K562 (cell line): ENCODE measurements around the gene ODC1. TPM values are rescaled to one million over a fixed set of nuclear protein-coding genes. Genes with fewer than 3 reads are reported as not detected.

Source experiments
- ELF2 ChIP-seq: fragments of 250-450 bp; sonication (Bioruptor Pico); IDR thresholded peaks from 2 replicates; pipeline ENCODE4 v1.5.0; 2021; ENCODE audit warnings: mild to moderate bottlenecking
- MEIS2 ChIP-seq: fragments of 450-650 bp; IDR thresholded peaks from 2 replicates; pipeline ENCODE4 v1.6.1; 2014; ENCODE audit warnings: mild to moderate bottlenecking; ENCODE audit not compliant: partially characterized antibody
- NFXL1 ChIP-seq: fragments of 450-650 bp; formaldehyde crosslinking; IDR thresholded peaks from 2 replicates; pipeline ENCODE4 v1.4.0; 2021; ENCODE audit warnings: mild to moderate bottlenecking
- RBM15 ChIP-seq: fragments of 200-400 bp; formaldehyde crosslinking; IDR thresholded peaks from 2 replicates; pipeline ENCODE4 v1.6.1; 2018; ENCODE audit warnings: mild to moderate bottlenecking, low read length, moderate library complexity; ENCODE audit not compliant: insufficient read depth
- SMARCE1 ChIP-seq: fragments of 450-650 bp; IDR thresholded peaks from 2 replicates; pipeline ENCODE4 v1.7.1; 2016; ENCODE audit warnings: mild to moderate bottlenecking
- ZNF311 ChIP-seq: fragments of 250-450 bp; sonication (Bioruptor Pico); IDR thresholded peaks from 2 replicates; pipeline ENCODE4 v1.4.0; 2020; ENCODE audit warnings: mild to moderate bottlenecking, moderate library complexity
- polyA plus RNA-seq, 8 experiments: library from polyadenylated mRNA; depleted of rRNA in 4 of 8; stranded (reverse) in 5 of 8; unstranded in 3 of 8; fragments of >200 nt; fragmentation: Nextera tagmentation in 2 of 8; fragmentation: Illumina TruSeq in 1 of 8; extraction: Ambion mirVana in 2 of 8; extraction: Trizol in 1 of 8; gene quantifications; 2 replicates each; pipeline versions ENCODE4 v1.2.1 to v1.2.3, GENCODE V29; 2011 to 2014; ENCODE audit warnings: inconsistent platforms in 1 of 8, missing spikeins in 1 of 8
- total RNA-seq, 7 experiments: library from RNA; depleted of rRNA in 6 of 7; stranded (reverse); fragments of >200 nt in 6 of 7; fragmentation: Illumina TruSeq in 2 of 7; extraction: Trizol in 2 of 7; gene quantifications; 2 replicates each; pipeline versions ENCODE4 v1.2.1 to v1.2.3, GENCODE V29; 2011 to 2021; ENCODE audit warnings: low replicate concordance in 1 of 7
- TF ChIP-seq, protein P1 (sequence below): fragments of 200-600 bp; sonication (generic); IDR thresholded peaks from one replicate; pipeline ENCODE4 v1.6.1; 2012; ENCODE audit warnings: mild to moderate bottlenecking, low read depth, low read length, inconsistent platforms
- TF ChIP-seq, protein P2 (sequence below): IDR thresholded peaks from 2 replicates; pipeline ENCODE4 v1.6.1; 2012; ENCODE audit warnings: low read depth, low read length, improper control_type of control experiment, borderline replicate concordance

ODC1 gene
- total and polyA plus RNA-seq, 9 of the 15 experiments (the other 6 are each of a cell fraction or from before 2014, with no cell fraction given): 142 to 563 (median 457) TPM

DNA sequence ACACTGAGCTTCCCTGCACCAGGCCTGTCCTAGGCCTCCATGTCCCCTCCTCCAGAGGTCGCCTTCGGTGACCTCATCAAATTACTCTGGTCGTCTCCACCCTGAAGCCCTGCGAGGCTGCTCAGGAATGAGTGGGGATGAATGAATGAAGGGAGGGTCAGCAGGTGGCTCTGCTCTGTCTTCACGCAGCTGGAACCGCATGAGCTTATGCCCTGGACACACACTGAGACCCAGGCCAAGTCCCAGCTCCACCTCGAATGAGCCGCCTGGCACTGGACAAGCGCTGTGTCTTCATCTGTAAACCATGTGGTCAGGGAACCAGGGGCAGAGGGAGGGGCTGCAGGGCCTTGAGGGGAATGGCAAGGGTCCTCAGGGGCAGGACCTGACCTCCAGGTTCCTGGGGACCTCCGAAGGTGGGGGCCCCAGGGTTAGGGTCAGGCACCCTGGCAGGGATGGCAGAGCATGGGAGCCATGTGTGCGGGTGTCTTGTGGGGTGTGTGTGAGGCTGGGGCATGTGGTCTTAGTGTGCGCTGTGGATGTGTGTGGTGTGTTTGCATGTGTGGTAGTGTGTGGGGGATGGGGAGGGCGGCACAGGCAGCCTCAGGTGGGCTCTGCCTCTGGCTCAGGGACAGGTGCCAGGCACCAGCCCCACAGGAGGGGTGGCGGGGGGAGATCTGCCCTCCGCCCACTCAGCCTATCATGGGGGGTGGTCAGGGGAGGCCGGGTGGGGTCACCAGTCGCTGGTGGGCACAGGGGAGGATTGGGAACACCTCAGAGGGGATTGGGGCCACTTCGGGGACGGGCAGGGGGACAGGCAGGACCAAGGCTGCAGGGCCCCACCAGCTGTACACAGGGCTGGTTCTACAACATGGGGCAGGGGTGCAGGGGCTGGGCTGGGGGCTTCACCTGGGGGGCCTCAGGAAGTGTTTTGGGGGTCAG, 13.9 kb downstream of the ODC1 start (continued):
- TF ChIP-seq, protein P1, sequence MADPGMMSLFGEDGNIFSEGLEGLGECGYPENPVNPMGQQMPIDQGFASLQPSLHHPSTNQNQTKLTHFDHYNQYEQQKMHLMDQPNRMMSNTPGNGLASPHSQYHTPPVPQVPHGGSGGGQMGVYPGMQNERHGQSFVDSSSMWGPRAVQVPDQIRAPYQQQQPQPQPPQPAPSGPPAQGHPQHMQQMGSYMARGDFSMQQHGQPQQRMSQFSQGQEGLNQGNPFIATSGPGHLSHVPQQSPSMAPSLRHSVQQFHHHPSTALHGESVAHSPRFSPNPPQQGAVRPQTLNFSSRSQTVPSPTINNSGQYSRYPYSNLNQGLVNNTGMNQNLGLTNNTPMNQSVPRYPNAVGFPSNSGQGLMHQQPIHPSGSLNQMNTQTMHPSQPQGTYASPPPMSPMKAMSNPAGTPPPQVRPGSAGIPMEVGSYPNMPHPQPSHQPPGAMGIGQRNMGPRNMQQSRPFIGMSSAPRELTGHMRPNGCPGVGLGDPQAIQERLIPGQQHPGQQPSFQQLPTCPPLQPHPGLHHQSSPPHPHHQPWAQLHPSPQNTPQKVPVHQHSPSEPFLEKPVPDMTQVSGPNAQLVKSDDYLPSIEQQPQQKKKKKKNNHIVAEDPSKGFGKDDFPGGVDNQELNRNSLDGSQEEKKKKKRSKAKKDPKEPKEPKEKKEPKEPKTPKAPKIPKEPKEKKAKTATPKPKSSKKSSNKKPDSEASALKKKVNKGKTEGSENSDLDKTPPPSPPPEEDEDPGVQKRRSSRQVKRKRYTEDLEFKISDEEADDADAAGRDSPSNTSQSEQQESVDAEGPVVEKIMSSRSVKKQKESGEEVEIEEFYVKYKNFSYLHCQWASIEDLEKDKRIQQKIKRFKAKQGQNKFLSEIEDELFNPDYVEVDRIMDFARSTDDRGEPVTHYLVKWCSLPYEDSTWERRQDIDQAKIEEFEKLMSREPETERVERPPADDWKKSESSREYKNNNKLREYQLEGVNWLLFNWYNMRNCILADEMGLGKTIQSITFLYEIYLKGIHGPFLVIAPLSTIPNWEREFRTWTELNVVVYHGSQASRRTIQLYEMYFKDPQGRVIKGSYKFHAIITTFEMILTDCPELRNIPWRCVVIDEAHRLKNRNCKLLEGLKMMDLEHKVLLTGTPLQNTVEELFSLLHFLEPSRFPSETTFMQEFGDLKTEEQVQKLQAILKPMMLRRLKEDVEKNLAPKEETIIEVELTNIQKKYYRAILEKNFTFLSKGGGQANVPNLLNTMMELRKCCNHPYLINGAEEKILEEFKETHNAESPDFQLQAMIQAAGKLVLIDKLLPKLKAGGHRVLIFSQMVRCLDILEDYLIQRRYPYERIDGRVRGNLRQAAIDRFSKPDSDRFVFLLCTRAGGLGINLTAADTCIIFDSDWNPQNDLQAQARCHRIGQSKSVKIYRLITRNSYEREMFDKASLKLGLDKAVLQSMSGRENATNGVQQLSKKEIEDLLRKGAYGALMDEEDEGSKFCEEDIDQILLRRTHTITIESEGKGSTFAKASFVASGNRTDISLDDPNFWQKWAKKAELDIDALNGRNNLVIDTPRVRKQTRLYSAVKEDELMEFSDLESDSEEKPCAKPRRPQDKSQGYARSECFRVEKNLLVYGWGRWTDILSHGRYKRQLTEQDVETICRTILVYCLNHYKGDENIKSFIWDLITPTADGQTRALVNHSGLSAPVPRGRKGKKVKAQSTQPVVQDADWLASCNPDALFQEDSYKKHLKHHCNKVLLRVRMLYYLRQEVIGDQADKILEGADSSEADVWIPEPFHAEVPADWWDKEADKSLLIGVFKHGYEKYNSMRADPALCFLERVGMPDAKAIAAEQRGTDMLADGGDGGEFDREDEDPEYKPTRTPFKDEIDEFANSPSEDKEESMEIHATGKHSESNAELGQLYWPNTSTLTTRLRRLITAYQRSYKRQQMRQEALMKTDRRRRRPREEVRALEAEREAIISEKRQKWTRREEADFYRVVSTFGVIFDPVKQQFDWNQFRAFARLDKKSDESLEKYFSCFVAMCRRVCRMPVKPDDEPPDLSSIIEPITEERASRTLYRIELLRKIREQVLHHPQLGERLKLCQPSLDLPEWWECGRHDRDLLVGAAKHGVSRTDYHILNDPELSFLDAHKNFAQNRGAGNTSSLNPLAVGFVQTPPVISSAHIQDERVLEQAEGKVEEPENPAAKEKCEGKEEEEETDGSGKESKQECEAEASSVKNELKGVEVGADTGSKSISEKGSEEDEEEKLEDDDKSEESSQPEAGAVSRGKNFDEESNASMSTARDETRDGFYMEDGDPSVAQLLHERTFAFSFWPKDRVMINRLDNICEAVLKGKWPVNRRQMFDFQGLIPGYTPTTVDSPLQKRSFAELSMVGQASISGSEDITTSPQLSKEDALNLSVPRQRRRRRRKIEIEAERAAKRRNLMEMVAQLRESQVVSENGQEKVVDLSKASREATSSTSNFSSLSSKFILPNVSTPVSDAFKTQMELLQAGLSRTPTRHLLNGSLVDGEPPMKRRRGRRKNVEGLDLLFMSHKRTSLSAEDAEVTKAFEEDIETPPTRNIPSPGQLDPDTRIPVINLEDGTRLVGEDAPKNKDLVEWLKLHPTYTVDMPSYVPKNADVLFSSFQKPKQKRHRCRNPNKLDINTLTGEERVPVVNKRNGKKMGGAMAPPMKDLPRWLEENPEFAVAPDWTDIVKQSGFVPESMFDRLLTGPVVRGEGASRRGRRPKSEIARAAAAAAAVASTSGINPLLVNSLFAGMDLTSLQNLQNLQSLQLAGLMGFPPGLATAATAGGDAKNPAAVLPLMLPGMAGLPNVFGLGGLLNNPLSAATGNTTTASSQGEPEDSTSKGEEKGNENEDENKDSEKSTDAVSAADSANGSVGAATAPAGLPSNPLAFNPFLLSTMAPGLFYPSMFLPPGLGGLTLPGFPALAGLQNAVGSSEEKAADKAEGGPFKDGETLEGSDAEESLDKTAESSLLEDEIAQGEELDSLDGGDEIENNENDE: no peak
- TF ChIP-seq MEIS2 (no peak), SMARCE1 (no peak), NFXL1 (CRISPR knock-in tag) (no peak), ZNF311 (CRISPR knock-in tag) (no peak), RBM15 (no peak), ELF2 (CRISPR knock-in tag) (no peak)
- TF ChIP-seq, protein P2, sequence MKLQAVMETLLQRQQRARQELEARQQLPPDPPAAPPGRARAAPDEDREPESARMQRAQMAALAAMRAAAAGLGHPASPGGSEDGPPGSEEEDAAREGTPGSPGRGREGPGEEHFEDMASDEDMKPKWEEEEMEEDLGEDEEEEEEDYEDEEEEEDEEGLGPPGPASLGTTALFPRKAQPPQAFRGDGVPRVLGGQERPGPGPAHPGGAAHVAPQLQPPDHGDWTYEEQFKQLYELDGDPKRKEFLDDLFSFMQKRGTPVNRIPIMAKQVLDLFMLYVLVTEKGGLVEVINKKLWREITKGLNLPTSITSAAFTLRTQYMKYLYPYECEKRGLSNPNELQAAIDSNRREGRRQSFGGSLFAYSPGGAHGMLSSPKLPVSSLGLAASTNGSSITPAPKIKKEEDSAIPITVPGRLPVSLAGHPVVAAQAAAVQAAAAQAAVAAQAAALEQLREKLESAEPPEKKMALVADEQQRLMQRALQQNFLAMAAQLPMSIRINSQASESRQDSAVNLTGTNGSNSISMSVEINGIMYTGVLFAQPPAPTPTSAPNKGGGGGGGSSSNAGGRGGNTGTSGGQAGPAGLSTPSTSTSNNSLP: no peak
